Inferior parietal cortex (tissue), 1 donor: ENCODE data around the gene IL22RA2.

Experiments used
- DNase-seq: peaks from one replicate; pipeline ENCODE4 v3.0.0-alpha.2; 2016; ENCODE audit errors: extremely low spot score

IL22RA2 gene

GRCh38 chr6:137167702-137168377 lies 5.6 kb downstream of the IL22RA2 start:
- no peak for DNase-seq

DNA sequence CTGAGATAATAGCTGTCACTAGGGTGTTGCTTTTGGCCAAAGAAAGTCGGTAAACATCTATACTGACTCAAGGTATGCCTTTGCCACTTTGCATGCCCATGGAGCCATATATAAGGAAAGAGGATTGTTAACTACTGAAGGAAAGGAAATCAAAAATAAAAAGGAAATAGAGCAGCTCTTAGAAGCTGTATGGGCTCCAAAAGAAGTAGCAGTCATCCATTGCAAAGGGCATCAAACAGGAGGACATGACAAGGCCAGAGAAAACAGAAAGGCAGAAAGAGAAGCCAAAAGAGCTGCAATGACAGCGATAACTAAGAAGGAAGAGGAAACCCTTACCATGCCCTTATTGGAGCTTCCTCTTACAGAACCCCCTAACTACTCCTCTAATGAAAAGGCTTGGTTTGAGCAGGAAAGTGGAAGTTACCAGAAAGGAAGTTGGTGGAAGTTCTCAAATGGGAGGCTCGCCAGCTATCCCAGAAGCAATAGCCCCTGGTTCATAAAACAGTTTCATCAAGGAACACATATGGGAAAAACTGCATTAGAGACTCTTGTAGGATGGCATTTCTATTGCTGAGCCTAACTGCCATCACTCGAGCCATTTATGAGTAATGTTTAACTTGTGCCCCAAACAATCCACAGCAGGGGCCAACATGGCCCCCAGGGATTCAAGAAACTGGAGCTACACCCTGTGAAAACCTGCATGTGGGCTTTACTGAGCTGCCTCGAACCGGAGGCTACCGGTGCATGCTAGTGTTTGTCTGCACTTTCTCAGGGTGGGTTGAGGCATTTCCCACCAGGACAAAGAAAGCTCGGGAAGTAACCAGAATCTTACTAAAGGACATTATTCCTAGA lies 7.0 kb downstream of the IL22RA2 start:
- DNase-seq = no peak

DNA sequence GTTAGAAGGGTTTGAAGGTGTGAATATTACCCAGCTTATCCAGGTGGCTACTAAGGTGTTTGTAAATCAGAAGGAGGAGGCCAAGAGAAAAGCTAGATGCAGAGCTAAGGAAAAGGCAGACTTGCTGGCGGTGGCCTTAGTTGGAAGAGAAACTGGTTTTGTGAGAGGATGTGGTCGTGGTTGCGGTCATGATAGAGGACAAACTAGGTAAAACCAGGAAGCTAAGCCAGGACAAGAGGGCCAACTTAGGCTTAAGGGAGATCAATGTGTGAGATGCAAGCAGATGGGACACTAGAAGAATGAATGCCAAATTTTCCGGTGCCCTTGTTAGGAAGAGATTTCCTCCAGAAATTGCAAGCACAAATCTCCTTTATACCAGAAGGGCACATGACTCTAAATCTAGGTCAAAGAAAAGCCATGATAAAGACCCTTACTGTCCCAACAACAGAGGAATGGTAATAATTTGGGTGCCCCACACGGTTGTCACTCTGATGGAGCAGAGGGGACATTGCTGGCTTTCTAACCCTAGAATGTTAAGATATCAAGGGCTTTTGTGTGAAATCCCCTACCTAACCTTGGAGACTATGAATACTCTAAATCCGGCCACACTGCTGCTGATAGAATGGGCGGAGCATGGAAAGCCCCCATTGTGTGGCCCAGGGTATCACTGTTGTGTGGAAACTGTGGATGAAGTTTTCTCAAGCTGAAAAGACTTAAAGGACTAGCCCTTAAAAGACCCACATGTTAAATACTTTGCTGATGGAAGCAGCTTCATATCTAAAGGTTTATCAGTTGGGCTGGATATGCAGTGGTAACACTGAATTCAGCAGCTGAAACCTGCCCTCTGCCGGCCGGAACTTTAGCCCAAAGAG lies 7.8 kb downstream of the IL22RA2 start:
- no peak for DNase-seq

- DNase-seq = no peak
Observed at GRCh38 chr6:137163732-137164318, 9.6 kb downstream of the IL22RA2 start.

- no peak for DNase-seq
Observed at GRCh38 chr6:137162692-137163306, 10.6 kb downstream of the IL22RA2 start.

GRCh38 chr6:137161949-137162348 lies 11.5 kb downstream of the IL22RA2 start:
- DNase-seq = no peak

DNA sequence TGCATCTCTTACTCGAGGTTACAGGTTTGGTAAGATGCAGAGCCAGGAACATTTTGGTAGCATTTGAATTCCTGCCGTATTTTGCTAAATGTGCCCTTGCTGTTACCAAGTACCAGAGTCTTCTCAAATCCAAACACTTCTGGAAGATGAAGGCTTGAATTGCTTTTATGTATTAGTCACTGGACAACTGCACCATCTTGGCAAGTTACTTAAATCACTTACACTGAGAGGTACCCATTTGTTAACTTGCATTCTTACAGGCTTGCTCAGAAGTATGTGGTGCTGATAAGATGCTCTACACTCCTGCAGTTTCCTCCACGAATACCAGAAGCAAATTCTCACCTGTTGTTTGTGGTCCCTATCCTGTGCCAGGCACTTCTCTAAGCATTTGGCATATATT lies 12.7 kb downstream of the IL22RA2 start:
- no peak for DNase-seq

DNA sequence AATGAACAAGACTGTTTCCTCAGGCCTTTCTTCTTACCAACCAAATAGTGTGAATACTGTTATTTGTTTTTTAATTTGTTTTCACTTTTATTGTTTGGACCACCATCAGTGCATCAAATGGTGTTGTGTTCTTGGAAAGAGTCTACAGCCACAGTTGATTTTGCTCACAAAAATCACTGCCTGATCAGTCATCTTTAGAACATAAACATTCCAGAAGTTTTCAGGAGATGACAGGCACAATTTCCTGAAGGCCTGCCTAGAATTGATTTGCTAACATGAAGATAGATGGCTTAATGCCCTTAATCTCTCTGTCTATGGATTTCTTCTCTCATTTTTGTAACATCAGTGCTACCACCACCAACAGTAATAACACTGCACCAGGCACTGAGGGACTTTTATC lies 13.5 kb downstream of the IL22RA2 start:
- DNase-seq = no peak

GRCh38 chr6:137157601-137158000 lies 15.8 kb downstream of the IL22RA2 start:
- DNase-seq = no peak

DNA sequence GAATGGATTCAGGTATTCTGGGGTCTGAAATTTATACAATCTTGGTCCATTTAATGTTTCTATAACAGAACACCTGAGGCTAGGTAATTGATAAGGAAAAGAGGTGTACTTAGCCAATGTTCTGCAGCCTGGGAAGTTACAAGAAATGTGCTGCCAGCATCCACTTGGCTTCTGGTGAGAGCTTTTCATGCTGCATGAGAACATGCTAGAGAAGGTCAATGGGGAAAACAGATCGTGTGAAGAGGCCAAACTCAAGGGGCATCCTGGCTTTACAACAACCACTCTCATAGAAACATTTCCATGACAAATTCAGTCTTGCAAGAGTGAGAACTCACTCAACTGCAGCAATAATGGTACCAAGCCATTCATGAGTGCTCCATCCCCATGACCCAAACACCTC lies 16.8 kb downstream of the IL22RA2 start:
- no peak for DNase-seq

DNA sequence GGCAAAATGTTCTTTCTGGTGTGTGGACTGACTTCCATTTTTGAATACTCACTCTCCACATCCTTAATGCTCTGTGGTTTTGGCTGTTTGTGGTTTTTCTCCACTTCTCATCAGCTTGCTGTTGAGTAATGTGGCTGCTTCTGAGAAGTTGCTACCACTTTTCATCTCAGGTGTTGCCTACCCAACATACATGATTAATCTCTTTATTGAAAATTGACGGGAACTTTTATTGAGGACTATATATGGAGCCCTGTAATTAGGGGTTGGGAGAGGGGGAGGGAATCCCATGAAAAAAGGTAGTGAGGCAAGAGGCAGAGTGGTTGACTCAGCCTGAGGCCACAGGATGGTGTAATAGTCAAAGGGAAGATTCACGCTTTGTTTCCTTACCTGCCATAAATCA lies 17.6 kb downstream of the IL22RA2 start:
- no peak for DNase-seq

DNA sequence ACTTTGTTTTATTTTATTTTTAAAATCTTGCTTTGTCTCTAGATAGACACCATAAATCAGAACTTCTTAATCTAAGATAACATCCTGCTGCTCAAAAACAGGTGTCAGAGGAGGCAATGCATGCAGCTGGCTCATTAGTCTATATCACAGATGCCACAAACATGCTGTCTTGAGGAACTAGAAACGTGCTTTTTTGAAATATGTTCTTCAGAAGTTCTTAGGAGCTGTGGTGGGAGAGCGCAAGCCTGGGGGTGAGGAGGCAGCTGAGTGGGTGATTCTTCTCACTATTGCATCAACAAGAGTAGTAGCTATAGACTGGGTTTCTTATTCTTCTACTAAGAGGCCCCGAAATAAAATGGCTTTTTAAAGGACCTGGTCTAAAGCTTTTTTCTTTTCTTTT lies 23.4 kb downstream of the IL22RA2 start:
- no peak for DNase-seq

GRCh38 chr6:137149035-137149393 lies 24.4 kb downstream of the IL22RA2 start:
- DNase-seq = no peak

GRCh38 chr6:137148306-137149034 lies 25.0 kb downstream of the IL22RA2 start:
- no peak for DNase-seq

GRCh38 chr6:137147195-137147594 lies 26.2 kb downstream of the IL22RA2 start:
- DNase-seq = no peak

DNA sequence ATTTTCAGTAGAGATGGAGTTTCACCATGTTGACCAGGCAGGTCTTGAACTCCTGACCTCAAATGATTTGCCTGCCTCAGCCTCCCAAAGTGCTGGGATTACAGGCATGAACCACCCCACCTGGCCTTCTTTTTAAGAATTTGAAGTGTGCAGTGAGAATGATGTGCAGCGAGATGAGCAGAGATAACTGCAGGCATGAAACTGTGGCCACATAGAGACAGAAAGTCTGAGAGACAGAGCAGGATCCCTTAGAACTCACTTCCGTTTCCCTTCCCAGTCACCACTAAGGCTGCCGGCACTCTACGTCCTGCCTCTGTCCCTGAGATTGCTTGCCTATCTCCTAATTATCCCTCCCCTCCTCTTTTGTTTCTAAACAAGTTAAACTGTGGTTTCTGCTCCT lies 27.2 kb downstream of the IL22RA2 start:
- no peak for DNase-seq

DNA sequence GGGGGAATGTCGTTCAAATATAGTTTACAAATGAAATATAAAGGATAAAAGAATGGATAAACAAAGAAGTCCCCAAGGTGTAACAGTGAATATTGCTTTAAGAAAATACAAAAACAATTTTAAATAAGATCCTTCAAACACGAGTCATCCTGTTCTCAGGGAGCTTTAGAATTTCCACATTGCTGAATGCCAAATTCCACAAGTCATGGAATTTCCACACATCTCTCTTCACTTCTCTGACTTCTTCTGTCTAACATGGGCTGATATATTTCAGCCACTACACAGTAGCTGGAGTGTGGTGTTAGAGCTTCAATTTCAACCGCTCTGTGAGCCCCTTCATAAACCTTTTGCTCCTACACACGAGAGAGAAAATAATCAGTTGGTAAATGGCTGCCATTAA lies 28.0 kb downstream of the IL22RA2 start:
- DNase-seq = no peak

DNA sequence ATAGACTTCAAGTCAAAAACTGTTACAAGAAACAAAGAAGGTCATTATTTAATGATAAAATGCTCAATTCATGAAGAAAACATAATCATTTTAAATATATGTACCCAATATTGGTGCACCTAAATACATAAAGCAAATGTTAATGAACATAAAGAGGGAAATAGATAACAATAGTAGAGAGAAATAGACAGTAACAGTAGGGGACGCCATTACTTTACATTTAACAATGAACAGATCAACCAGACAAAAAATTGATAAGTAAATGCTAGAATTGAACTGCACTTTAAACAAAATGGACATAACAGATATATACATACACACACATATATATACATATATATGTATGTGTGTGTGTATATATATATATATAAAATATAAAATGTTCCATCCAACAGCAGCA lies 37.4 kb downstream of the IL22RA2 start:
- no peak for DNase-seq

- DNase-seq = no peak
Observed at GRCh38 chr6:137134483-137134882, 39.0 kb downstream of the IL22RA2 start.

DNA sequence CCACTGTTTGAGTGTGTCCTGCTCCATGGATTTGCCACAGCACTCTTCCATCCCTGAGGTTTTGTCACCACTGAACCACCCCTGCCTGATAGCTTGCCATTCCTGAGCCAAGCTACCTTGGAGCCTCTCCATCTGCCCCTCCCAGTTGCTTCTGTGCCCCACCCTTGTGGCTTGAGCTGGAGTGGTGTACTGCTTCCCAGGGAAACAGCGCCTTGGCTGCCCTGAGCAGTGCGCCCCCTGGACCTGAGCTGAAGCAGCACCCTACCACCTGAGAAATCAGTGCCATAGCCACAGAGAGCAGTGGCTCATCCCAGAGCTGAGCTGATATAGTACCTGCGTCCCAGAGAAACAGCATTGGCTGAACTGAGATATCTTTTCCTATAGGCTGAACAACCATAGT lies 40.3 kb downstream of the IL22RA2 start:
- DNase-seq = no peak
